ENCODE results near the gene PPCDC.

- no peak for TF ChIP-seq CTCF (IDR thresholded peaks at IDR 0.05; ENCODE audit: low read length)
- TF ChIP-seq EZH2phosphoT487 (IDR thresholded peaks at IDR 0.05; ENCODE audit: low read length), result no peak
- no peak for TF ChIP-seq EZH2 (optimal IDR thresholded peaks at IDR 0.05; ENCODE audit: low read depth, low read length)
Measured at GRCh38 chr15:75082689-75083088, 59.3 kb downstream of the PPCDC start.

Measured in MM.1S (cell line).